GF-D8 (cell line): ENCODE results near the gene GAPT.

Source experiments
- DNase-seq: peaks from one replicate; lab custom pipeline; 2025; lab: John Stamatoyannopoulos, UW

The GAPT gene

GRCh38 chr5:58491216-58491892, at the start of gene GAPT:
GAPT (plus strand) TSS chr5:58491435; CDS start chr5:58494537, 3,102 bp downstream.
- DNase-seq: peak; percentile 82

DNA sequence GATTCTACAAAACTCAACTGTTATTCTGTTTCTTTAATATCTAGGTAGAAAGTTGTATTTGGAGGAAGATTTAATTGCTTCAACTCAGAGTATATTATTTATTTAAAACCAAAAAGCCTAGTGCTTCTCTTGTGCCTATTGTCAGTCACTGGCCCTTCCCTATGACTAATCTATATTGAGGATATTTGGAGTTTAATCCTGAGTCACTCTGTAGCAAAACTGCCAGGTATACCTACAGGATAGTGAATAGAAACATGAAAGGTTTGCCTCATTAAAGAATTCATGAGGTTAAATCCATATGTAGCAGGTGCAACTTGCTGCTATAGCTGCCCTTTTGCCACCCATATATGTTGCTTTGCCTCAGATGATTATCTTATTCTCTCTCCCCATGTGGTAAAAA, 46.4 kb upstream of the GAPT start:
- no peak for DNase-seq

DNA sequence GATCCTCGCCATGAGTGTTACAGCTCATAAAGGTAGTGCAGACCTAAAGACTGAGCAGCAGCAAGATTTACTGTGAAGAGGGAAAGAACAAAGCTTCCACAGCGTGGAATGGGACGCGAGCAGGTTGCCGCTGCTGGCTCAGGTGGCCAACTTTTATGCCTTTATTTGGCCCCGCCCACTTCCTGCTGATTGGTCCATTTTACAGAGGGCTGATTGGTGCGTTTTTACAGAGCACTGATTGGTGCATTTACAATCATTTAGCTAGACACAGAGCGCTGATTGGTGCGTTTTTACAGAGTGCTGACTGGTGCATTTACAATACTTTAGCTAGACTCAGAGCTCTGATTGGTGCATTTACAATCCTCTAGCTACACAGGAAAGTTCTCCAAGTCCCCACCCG, 45.2 kb upstream of the GAPT start:
- DNase-seq: no peak

DNA sequence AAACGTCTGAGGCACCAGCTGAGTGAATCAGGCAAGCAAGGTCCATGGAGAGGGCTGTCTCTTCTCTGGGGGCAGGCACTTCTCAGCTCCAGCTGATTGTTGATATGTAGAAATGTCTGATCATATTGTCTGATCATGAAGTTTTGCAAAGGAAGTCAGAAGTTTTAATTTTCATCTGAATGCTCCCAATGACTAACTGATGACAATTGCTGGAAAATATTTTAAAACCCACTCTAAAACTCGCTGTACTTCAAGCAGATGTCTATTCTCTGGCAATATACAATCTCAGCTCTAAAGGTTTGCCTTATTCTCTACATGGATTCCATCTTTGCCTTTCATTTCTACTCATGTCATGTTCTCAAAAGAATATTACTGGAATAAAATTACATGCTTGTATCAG, 44.0 kb upstream of the GAPT start:
- DNase-seq: no peak

GRCh38 chr5:58450018-58450417, 41.2 kb upstream of the GAPT start:
- no peak for DNase-seq

DNA sequence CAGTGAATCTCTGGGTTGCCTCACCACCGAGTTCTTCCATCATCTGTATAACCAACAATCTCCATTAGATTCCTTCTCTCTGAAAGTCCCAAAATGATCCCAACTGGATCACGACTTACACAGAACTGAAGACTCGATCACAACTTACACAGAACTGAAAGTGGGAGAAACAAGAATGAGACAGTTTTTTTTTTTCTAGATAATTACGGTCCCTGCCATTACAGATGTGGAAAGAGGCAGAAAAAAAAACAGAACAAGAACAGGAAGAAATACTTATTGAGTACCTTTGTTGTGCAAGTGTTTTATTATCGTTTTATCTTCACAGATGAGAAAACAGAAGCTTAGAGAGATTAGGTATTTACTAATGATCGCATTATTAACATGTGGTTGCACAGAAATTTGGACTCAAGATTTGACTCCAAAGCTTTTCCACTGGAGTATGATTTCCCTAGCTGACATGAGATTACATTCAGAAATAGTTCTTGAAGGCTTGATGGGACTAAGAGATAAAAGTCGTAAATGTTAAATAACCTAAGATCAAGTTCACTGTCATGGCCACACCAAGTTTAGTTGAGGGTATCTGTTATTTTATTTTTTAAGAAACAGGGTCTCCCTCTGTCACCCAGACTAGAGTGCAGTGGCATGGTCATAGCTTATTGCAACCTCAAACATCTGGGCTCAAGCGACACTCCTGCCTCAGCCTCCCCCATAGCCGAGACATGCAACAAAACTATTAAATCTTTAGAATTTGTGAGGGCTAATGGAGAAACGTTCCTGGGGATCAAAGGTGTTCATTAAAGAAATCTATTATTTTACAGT, 40.2 kb upstream of the GAPT start:
- DNase-seq: no peak

DNA sequence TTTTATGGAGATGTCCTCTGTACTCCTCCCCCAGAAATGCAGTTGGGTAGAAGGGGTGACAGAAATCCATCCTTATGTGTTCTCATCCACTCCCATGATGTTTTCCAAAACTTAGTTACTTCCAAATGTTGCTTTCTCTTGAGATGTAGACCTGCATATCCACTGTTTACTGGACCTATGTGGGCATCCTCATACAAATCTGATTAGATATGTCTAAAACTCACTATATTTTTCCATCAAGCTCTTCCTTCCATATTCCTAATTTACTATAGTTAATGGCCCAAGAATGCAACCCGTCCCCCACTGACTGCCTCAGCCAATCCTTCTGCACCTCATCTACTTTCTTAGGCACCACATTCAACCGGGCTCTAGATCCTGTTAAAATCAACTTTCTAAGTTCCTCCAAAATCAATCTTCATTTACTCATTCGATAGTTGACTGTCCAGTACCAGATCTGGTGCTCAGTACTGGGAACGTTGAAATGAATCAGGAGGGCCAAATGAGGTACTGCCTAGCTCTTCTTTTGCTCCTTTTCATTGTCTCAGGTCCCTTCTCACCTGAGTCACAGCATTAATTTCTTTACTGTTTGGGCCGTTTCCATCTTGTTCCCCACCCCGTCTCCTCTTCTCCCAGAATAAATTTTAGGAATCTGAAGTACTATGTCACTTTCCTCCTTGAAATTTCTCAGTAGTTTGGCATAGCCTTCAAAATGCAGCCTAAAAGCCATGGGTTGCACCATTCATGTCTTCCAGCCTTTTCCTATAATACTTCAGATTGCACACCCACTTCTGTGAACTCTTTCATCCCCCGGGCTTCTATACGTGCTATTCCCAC, 39.3 kb upstream of the GAPT start:
- no peak for DNase-seq

- no peak for DNase-seq
Observed at GRCh38 chr5:58452566-58453258, 38.5 kb upstream of the GAPT start.

- DNase-seq: no peak
Observed at GRCh38 chr5:58453306-58453705, 37.9 kb upstream of the GAPT start.

DNA sequence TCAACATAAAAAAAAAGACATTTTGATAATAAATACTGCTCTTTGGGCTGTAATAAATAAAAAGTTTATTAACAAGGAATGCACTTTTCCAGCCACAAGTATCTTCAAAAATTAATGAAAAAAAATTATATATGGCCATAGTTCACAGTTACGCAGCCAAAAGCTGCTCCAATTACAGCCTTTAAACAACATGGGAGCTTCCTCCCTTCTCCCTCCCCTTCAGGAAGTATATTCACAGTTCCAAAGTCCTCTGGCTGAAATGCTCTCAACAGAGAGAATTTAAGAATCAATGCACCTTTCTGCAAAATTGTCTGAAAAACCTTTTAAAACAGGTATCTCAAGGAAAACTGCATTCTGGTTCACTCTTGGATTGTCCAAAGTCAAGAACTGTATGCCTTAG, 37.2 kb upstream of the GAPT start:
- DNase-seq: no peak

GRCh38 chr5:58455066-58455465, 36.2 kb upstream of the GAPT start:
- no peak for DNase-seq

DNA sequence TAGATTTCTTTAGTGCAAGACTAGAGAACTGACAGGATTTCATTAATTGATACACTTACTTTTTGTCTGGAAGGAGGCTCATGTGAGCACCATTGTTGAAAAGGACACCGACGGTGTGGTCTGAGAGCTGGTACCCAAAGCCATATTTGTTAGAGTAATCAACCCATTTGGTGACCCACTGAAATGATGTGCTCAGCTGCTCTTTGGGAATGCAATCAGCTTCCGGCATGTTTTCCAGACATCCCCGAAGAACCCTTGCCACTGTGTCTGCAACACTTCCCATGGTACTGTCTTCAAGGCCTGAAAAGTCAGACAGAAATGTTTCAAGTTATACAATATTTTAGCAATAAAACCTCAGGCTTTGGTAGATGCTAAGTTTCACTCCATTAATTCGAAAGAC, 35.8 kb upstream of the GAPT start:
- no peak for DNase-seq

- no peak for DNase-seq
Observed at GRCh38 chr5:58456026-58456425, 35.2 kb upstream of the GAPT start.

DNA sequence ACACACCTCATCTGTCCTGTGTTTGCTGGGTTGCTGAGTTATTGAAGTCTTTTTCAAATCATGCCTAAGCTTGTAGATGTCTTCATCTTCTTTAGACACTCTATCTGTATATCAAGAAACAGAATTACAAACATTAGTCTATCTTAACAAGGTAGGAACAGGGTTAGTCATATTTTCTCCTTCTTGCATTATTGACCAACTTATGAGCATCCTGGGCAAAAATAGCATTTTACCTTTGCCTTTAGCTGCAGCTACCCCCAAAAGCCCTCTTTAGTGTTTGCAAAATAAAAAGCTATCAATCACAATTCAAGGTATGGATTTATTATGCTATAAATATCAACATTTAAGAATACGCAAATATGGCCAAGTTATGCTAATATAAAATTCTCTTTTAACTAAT, 34.7 kb upstream of the GAPT start:
- no peak for DNase-seq

GRCh38 chr5:58457050-58457449, 34.2 kb upstream of the GAPT start:
- no peak for DNase-seq

- DNase-seq: no peak
Observed at GRCh38 chr5:58458141-58458742, 33.0 kb upstream of the GAPT start.

- no peak for DNase-seq
Observed at GRCh38 chr5:58458743-58459145, 32.5 kb upstream of the GAPT start.

DNA sequence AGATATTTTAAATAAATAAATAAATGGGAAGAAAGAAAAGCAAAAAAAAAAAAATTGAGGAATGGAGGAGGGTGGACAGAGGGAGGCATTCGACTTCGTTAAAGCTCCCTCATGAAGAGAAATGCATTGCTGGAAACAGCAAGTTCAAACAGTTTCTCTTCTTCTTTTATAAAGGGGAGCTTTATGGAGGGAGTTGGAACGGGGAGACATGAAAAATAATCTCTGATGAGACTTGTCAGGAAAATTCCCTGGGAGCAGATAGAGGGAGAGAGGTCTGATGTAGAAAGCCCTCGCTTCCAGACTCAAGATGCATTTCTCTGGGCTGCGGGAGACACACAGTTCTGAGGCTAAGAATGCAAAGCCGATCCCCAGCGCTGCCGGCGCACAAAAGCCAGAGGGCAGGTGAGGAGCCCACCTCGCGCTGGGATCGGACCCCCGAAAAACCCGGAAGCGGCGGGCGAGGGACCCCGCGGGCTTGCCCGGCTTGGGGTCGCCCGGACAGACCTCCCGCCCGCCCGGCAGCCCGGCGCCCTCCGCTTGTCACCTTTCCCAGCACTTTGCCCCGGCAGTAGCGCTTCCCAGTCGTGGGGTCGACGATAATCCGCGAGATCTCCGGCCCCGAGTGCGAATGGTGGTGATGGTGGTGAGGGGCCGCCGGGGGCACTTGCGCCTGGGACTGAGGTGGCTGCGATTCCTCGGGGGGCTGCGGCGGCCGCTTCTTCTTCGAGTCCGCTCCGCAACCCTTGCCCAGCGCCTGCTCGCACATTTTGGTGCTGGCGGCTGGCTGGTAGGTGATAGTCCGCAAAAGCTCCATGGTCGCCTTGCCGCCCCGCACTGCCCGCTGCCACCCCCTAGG, 31.9 kb upstream of the GAPT start:
- DNase-seq: no peak

DNA sequence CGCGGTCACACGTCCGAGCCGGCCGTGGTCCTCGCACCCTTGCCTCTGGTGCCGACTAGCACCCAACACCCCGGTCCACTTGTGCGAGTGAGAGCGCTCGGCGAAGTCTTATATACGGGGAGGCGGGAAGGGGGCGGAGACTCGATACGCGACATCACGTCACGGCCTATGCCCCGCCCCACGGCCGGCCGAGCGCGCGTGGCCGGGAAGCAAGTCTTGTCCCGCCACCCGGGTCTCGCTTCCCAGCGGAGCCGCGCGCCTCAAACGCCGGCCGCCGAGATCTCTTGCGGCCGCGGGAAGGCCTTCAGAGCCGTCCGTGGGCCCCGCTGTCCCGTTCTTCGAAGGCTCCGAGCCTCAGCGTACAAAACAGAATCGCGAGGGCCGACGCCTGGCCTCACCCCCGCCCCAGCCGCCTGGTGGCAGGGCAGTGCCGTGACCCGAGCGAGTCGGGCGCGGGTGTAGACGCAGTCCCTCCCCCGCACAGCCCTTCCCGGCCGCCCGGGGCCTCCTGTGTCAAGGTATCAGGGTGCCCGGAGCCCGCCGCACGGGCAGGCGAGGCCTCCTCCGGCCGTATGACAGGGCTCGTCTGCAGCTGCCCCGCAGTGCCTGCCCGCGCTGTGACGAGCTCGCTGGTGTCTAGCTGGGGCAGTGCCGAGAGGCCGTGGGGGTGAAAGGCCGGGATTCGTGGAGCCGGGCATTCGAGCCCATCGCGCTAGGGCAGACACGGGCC, 31.1 kb upstream of the GAPT start, which contains the start of gene PLK2:
PLK2 (minus strand) TSS at position 85 of the 730 bp plus-strand sequence. CDS start 127 bp downstream, outside the sequence.
- DNase-seq: no peak

DNA sequence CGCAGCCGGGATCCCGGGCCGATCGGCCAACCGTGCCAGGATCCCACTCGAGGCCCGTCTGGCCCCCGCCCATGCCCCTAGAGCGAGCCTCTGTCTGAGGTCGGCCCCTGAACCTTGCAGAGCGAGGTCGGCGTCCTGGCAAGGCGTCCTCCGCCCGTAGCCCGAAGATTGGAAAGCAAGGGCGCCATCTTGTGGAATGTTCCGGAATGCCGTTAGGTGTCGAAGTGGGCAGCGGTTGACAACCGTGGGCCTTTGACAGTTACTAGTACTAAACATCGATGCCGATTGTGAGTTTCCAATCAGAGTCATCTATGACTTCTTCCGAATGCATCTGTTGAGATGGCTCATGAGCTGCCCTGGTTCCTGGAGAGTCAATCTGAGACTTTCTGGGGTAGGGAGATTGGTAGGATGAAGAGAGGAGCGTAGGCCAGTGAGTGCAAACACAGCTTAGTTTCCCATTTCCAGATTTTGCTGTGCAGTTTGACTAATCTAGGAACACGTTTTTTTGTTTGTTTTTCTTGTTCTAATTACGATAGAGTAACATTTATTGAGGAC, 30.4 kb upstream of the GAPT start:
- DNase-seq: peak; percentile 2
